ENCODE results near the gene EXPH5. TPM values are rescaled to one million over a fixed set of nuclear protein-coding genes. Genes with fewer than 3 reads are reported as not detected.

Gene EXPH5
- total and polyA plus RNA-seq, 2 of the 8 experiments (the other 6 are each of a cell fraction or from before 2014, with no cell fraction given), result 1.1 to 11.5 TPM

DNA sequence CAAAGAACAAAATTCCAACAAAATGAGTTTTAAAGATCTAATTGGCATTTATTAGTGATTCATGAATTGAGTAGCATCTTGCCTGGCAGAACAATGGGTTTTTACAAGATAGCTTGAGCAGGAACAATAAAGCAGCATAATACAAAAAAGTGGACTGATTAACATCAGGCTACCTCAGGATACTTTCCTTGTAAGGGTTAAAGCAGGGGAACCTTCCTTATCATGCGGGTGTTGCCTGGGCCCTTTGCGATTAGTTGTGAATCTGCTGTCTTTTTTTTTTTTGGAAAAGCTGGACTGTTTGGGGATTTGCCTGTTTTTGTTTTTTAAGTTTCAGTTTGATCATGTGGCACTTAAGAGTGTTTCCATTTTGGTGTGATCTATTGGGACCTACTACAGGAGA lies 37.5 kb downstream of the EXPH5 start (continued):
- no peak for TF ChIP-seq CREB1 (IDR thresholded peaks at IDR 0.05)
- TF ChIP-seq EGR1 (IDR thresholded peaks at IDR 0.05; ENCODE audit: borderline replicate concordance, low read depth, low read length), result no peak
- TF ChIP-seq POLR2AphosphoS5 (IDR thresholded peaks at IDR 0.05; ENCODE audit: low read depth, low read length), result no peak
- TF ChIP-seq CHD1 (IDR thresholded peaks at IDR 0.05; ENCODE audit: low read depth, low read length), result no peak
- TF ChIP-seq SIRT6 (IDR thresholded peaks at IDR 0.05; ENCODE audit: low read length), result no peak
- TF ChIP-seq RFX5 (IDR thresholded peaks at IDR 0.05; ENCODE audit: borderline replicate concordance, low read depth, low read length), result no peak
- no peak for TF ChIP-seq JUN (IDR thresholded peaks at IDR 0.05; ENCODE audit: low read depth, low read length)
- no peak for TF ChIP-seq BRCA1 (IDR thresholded peaks at IDR 0.05; ENCODE audit: low read depth, low read length)
